ENCODE measurements around the gene CTBP2. TPM values are rescaled to one million over a fixed set of nuclear protein-coding genes. Genes with fewer than 3 reads are reported as not detected.

CTBP2 gene
- total RNA-seq = 46.9 TPM

DNA sequence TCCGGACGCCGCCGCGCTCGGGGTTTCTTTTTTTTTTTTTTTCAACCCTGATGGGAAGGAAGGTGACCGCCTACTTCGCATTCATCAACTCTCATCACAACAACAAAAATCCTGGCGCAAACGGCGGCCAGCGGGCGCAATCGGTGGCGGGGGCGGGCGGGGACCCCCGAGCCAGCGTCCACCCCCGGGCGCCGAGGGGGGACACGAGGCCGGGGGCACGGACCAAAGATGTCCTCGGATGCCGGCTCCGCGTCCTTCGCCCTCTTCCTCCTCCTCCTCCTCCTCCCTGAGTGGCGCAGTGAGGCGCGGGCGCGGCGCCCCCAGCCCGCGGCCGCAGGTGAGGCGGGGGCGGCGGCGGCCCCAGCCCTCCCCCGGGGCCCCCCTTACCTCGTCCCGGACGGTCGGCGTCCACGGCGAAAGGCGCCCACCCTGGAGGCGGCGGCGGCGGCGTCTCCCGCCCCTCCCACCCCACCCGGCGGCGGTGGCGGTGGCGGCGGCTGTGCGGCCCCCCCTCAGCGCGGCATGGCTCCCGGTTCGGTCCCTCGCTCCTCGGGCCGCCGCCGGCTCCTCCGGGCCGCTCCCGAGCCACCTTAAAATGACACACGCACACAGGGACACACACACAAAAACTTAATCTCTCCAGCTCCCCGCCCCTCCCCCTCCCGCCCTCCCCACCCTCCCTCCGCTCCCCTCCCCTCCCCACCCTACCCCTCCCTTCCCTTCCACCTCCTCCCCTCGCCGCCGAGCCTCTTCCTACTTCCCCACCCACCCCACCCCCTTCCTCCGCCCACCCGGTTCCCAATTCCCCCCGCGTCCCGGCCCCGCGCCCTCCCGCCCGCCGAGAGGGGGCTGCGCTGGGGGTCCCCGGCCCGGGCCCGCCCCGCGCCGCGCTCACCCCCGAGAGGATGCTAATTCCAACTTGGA, at the start of gene CTBP2:
CTBP2 (minus strand) TSS at position 632 of the 924 bp plus-strand sequence.
- peak; percentile 74 for DNase-seq (ENCODE audit: low spot score)
- intact Hi-C loops (cut with DNase I) = loop anchor here (10.0 kb wide), 1 partner anchor 95 kb away; no protein-coding TSS in a partner anchor
- peak; percentile 46 for ATAC-seq

- DNase-seq (ENCODE audit: low spot score) (no peak), ATAC-seq (no peak)
- intact Hi-C loops (cut with DNase I) = no loop called here
Observed at GRCh38 chr10:125209591-125210355, 49.4 kb upstream of the CTBP2 start.

DNA sequence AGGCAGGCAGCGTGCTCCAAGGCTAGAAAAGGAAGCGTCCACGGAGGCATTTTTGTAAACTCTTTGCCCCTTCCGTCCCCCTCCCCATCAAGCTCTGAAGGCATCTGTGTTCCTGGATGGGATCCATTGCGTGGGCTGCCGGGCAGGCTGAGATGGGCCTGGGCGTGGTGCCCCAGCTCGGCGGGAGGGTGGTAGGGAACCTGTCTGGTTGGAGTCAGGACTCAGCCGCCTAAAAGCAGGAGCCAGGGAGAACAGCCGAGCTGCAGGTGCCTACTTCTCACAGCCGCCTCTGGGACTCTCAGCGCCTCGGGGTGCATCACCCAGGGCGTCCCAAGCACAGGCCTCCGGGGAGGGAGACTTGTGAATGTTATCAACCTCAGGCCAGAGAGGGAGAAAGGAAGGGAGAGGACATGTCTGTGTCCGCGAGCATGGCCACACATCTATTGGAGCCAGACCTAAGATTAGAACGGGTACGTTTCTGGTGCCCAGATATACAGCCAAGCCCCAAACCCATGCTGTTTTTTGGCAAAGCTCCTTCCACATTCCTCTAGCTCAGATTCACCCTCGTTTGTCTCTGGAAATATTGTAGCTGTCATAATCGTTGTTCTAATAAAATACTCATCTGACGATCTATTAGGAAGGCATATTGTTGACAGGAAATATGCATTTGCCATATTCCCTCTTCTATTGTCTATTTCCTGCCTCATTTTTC, 48.6 kb upstream of the CTBP2 start:
- no peak for DNase-seq (ENCODE audit: low spot score)
- intact Hi-C loops (cut with DNase I) = no loop called here
- ATAC-seq = no peak

DNA sequence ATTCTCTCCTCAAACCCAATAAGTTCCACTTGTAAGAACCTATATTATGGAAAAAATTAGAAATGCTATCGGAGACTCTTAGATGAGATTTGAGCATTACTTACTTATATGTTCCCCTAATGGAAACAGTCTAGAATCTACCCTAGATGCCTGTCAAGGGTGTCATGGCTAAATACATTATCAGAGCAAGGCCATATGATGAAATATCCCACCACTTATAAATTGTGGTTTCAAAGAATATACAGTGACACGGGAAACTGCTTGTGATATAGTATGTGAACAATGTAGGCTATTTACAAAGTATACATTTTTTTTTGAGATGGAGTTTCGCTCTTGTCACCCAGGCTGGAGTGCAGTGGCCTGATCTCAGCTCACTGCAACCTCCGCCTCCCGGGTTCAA, 46.3 kb upstream of the CTBP2 start:
- ATAC-seq (no peak), DNase-seq (ENCODE audit: low spot score) (no peak)

GRCh38 chr10:125205431-125205830, 45.1 kb upstream of the CTBP2 start:
- no peak for DNase-seq (ENCODE audit: low spot score)
- intact Hi-C loops (cut with DNase I) = no loop called here

More for the DNA sequence above, 46.3 kb upstream of the CTBP2 start:
- intact Hi-C loops (cut with DNase I) = no loop called here

GRCh38 chr10:125204400-125204799, 44.0 kb upstream of the CTBP2 start:
- DNase-seq (ENCODE audit: low spot score) = peak; percentile 12
- no peak for ATAC-seq
- intact Hi-C loops (cut with DNase I) = no loop called here

More at GRCh38 chr10:125205431-125205830, 45.1 kb upstream of the CTBP2 start:
- ATAC-seq = no peak

- ATAC-seq (no peak), DNase-seq (ENCODE audit: low spot score) (peak; percentile 18)
- intact Hi-C loops (cut with DNase I) = no loop called here
Observed at GRCh38 chr10:125203186-125203800, 42.9 kb upstream of the CTBP2 start.

GRCh38 chr10:125201791-125202622, 41.6 kb upstream of the CTBP2 start:
- ATAC-seq (no peak), DNase-seq (ENCODE audit: low spot score) (peak; percentile 14)
- intact Hi-C loops (cut with DNase I) = no loop called here

DNA sequence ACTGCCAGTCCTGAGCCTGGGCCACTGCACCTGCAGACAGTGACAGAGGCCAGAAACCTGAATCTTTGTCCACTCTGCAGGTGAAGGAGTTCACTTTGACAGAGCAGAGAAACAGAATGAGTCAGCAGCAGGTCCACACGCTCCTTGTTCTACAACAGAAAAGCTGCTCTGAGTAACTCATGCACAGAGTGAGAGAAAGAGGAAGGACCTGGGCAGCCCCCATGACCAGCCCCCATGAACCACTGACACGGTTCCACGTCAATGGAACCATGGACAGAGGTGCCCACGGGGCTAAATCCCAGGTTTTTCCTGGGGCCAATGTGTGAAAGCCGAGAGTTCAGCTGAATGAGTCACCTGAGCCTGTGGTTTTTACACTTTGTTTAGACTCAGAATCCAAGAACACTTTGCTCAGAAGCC, 40.8 kb upstream of the CTBP2 start:
- DNase-seq (ENCODE audit: low spot score) = no peak
- ATAC-seq = no peak
- intact Hi-C loops (cut with DNase I) = no loop called here

GRCh38 chr10:125200396-125200795, 40.0 kb upstream of the CTBP2 start:
- ATAC-seq (no peak), DNase-seq (ENCODE audit: low spot score) (no peak)
- intact Hi-C loops (cut with DNase I) = no loop called here

- intact Hi-C loops (cut with DNase I) = no loop called here
- ATAC-seq (no peak), DNase-seq (ENCODE audit: low spot score) (no peak)
Observed at GRCh38 chr10:125199270-125199669, 38.9 kb upstream of the CTBP2 start.

- no peak for ATAC-seq
- intact Hi-C loops (cut with DNase I) = no loop called here
- peak; percentile 30 for DNase-seq (ENCODE audit: low spot score)
Observed at GRCh38 chr10:125194814-125195213, 34.5 kb upstream of the CTBP2 start.

DNA sequence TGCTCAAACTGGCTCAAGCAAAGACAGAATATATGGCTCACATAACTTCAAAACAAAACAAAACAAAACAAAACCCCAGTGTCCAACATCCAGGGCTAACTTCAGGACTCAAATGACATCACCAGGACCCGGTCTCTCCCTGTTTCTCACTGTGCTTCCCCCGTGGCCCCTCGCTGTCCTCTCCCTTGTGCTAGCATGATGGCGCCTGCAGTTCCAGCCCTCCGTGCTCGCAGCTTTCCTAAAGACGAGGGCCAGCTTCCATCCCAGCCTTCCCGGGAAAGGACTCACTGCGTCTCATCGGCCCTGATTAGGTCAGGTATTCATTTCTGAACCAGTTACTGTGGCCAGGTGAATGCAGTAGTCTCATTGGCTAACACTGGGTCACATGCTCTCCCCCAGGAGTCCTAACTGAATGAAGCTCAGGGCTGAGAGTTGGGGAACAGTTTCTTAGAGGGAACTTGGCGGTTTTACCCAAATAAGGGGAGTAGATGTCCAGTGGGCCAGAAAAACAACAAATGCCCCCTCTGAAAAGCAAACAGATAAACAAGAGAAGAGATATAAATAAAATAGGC, 33.0 kb upstream of the CTBP2 start:
- intact Hi-C loops (cut with DNase I) = no loop called here
- ATAC-seq (no peak), DNase-seq (ENCODE audit: low spot score) (no peak)

- DNase-seq (ENCODE audit: low spot score) = no peak
- ATAC-seq = no peak
Observed at GRCh38 chr10:125192620-125193019, 32.3 kb upstream of the CTBP2 start.

DNA sequence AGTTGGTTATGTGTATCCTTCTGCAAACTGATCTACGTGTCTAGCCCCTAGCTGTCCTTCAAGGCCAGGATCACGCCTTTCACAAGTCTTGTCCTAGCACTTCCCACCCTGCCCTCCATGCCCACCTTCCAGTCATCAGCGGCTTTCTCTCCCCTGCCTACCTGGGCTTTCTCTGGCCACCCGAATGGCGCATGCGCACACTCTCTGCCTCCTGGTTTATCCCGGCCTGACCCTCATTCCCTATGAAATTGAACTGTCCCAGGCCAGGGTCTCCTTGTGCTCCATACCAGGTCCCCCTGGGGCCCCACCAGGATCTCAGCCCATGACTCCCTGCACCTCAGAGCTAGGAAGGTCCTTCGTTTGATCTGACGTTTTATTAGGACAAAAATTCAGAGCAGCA, 31.6 kb upstream of the CTBP2 start:
- no peak for DNase-seq (ENCODE audit: low spot score)
- ATAC-seq = no peak
- intact Hi-C loops (cut with DNase I) = no loop called here

More at GRCh38 chr10:125192620-125193019, 32.3 kb upstream of the CTBP2 start:
- intact Hi-C loops (cut with DNase I) = no loop called here

GRCh38 chr10:125190946-125191345, 30.6 kb upstream of the CTBP2 start:
- no peak for DNase-seq (ENCODE audit: low spot score)
- ATAC-seq = no peak
- intact Hi-C loops (cut with DNase I) = no loop called here

GRCh38 chr10:125190414-125190813, 30.1 kb upstream of the CTBP2 start:
- intact Hi-C loops (cut with DNase I) = no loop called here
- DNase-seq (ENCODE audit: low spot score) (no peak), ATAC-seq (no peak)

DNA sequence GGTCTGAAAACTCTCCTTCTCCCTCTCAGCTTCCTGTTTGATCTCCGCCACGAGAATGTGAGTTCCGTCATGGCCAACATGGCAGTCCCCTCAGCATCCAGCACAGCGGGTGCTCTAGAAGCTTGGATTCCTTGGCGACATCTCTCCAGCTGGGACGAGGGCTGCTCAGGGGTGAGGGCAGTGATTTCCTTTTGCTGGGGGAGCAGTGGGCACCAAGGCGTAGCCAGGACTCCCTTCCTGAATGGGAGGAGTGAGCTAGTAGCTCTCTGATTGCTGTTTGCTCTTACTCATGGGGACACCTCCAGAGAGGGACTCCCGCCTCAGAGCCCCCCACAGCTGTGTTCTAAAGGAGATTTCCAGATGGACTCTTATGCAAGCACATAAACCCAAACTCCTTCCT, 28.8 kb upstream of the CTBP2 start:
- intact Hi-C loops (cut with DNase I) = no loop called here
- ATAC-seq (no peak), DNase-seq (ENCODE audit: low spot score) (no peak)

Measured in sciatic nerve (tissue), 2 donors.